Mucosa of descending colon (tissue), 3 donors: ENCODE results near the gene USP17L25. TPM values are rescaled to one million over a fixed set of nuclear protein-coding genes. Genes with fewer than 3 reads are reported as not detected.

Experiments used
- total RNA-seq, 3 donors: library from RNA; stranded (reverse); fragmentation: NEBNext Ultra II Directional in 2 of 3; extraction: Animal tissue kit (Norgen Biotek cat#: 25700) in 2 of 3; gene quantifications; one replicate each; pipeline versions ENCODE4 v1.2.1 to v1.2.4, GENCODE V29; 2021 to 2023
- donor health status: DM: no; HTN: no; CAD: no; lungs with moderate emphysema.
- donor health status: DM: no; HTN: no; CAD: no.
- donor health status: DM: no; HTN: yes; CAD: no.

The USP17L25 gene
- total RNA-seq, 3 donors from 2014 or later, result not detected

Other genes with a start within 250 kb of the USP17L25 start
- not detected for gene FAM90A26, start 159.5 kb upstream of the USP17L25 start, total RNA-seq
- not detected for gene USP17L10, start 119.3 kb upstream of the USP17L25 start, total RNA-seq
- gene USP17L11, start 114.5 kb upstream of the USP17L25 start, total RNA-seq, result not detected
- gene USP17L12, start 109.8 kb upstream of the USP17L25 start, total RNA-seq, result not detected
- not detected for gene USP17L13, start 105.0 kb upstream of the USP17L25 start, total RNA-seq
- not detected for gene USP17L15, start 95.5 kb upstream of the USP17L25 start, total RNA-seq
- gene USP17L17, start 86.0 kb upstream of the USP17L25 start, total RNA-seq, result not detected
- gene USP17L18, start 81.3 kb upstream of the USP17L25 start, total RNA-seq, result not detected
- not detected for gene USP17L19, start 76.5 kb upstream of the USP17L25 start, total RNA-seq
- gene USP17L20, start 71.8 kb upstream of the USP17L25 start, total RNA-seq, result not detected
- not detected for gene USP17L21, start 67.0 kb upstream of the USP17L25 start, total RNA-seq
- not detected for gene USP17L22, start 62.3 kb upstream of the USP17L25 start, total RNA-seq
- not detected for gene USP17L24, start 4.7 kb upstream of the USP17L25 start, total RNA-seq
- not detected for gene USP17L26, start 4.7 kb downstream of the USP17L25 start, total RNA-seq
- not detected for gene USP17L5, start 9.5 kb downstream of the USP17L25 start, total RNA-seq
- gene USP17L27, start 14.2 kb downstream of the USP17L25 start, total RNA-seq, result not detected
- not detected for gene USP17L28, start 19.0 kb downstream of the USP17L25 start, total RNA-seq
- gene USP17L29, start 23.7 kb downstream of the USP17L25 start, total RNA-seq, result not detected
- gene USP17L30, start 33.2 kb downstream of the USP17L25 start, total RNA-seq, result not detected
- gene DEFB131A, start 114.5 kb downstream of the USP17L25 start, total RNA-seq, result not detected